ENCODE measurements around the gene ACKR4.
A peak's percentile ranks its signal among the peaks of the same experiment; 100 is the strongest.

Gene ACKR4

GRCh38 chr3:132550579-132551305 lies 46.3 kb upstream of the ACKR4 start:
- H3K4me2 ChIP-seq (ENCODE audit: low read depth, low read length, poor library complexity, severe bottlenecking): peak overlapping the region; percentile 47
- H3K4me1 ChIP-seq (ENCODE audit: insufficient read depth, low read length, poor library complexity, severe bottlenecking): peaks cover 20% of the 10 kb centered on the region
- H3K27me3 ChIP-seq (ENCODE audit: insufficient read depth, low read length, poor library complexity, severe bottlenecking): no peaks in the 10 kb centered on the region
- no peaks in the 10 kb centered on the region for H3K36me3 ChIP-seq (ENCODE audit: insufficient read depth, low read length)
- H3K79me2 ChIP-seq (ENCODE audit: insufficient read depth, low read length): no peaks in the 10 kb centered on the region
- no peaks in the 10 kb centered on the region for H3K9me3 ChIP-seq (ENCODE audit: insufficient read depth, low read depth, low read length)
- H3K9me2 ChIP-seq (replicated peaks; ENCODE audit: low read depth, low read length): no peaks in the 10 kb centered on the region
- H3K4me3 ChIP-seq (ENCODE audit: low read length, poor library complexity, severe bottlenecking): peak overlapping the region; percentile 27
- no peaks in the 10 kb centered on the region for H4K20me1 ChIP-seq (ENCODE audit: insufficient read depth, low read length, poor library complexity, severe bottlenecking)
- TF ChIP-seq EZH2phosphoT487 (IDR thresholded peaks at IDR 0.05; ENCODE audit: borderline replicate concordance): no peak
- TF ChIP-seq CTCF (conservative IDR thresholded peaks at IDR 0.05; ENCODE audit: low read length): no peak
- no peaks in the 10 kb centered on the region for H3F3A ChIP-seq (ENCODE audit: low read depth)
- no peak overlapping the region for H3K9ac ChIP-seq (ENCODE audit: low read depth, low read length, poor library complexity, severe bottlenecking)
- 0 out of 2 replicates have a peak overlapping the region, but pooled peaks have one; percentile 1 for H2AFZ ChIP-seq (ENCODE audit: low read length)

GRCh38 chr3:132553826-132554225 lies 43.2 kb upstream of the ACKR4 start:
- H3K36me3 ChIP-seq (ENCODE audit: insufficient read depth, low read length): no peaks in the 10 kb centered on the region
- H3K9me2 ChIP-seq (replicated peaks; ENCODE audit: low read depth, low read length): no peaks in the 10 kb centered on the region
- no peak overlapping the region for H2AFZ ChIP-seq (ENCODE audit: low read length)
- no peak overlapping the region for H3K9ac ChIP-seq (ENCODE audit: low read depth, low read length, poor library complexity, severe bottlenecking)
- H3K79me2 ChIP-seq (ENCODE audit: insufficient read depth, low read length): no peaks in the 10 kb centered on the region
- TF ChIP-seq CTCF (conservative IDR thresholded peaks at IDR 0.05; ENCODE audit: low read length): no peak
- no peak for TF ChIP-seq EZH2phosphoT487 (IDR thresholded peaks at IDR 0.05; ENCODE audit: borderline replicate concordance)
- H3K9me3 ChIP-seq (ENCODE audit: insufficient read depth, low read depth, low read length): no peaks in the 10 kb centered on the region
- no peaks in the 10 kb centered on the region for H3K27me3 ChIP-seq (ENCODE audit: insufficient read depth, low read length, poor library complexity, severe bottlenecking)
- H3K4me3 ChIP-seq (ENCODE audit: low read length, poor library complexity, severe bottlenecking): no peak overlapping the region
- H4K20me1 ChIP-seq (ENCODE audit: insufficient read depth, low read length, poor library complexity, severe bottlenecking): no peaks in the 10 kb centered on the region
- no peaks in the 10 kb centered on the region for H3F3A ChIP-seq (ENCODE audit: low read depth)
- peaks cover 20% of the 10 kb centered on the region for H3K4me1 ChIP-seq (ENCODE audit: insufficient read depth, low read length, poor library complexity, severe bottlenecking)
- H3K4me2 ChIP-seq (ENCODE audit: low read depth, low read length, poor library complexity, severe bottlenecking): no peak overlapping the region

GRCh38 chr3:132554437-132554836 lies 42.6 kb upstream of the ACKR4 start:
- Histone ChIP-seq H4K20me1 (ENCODE audit: insufficient read depth, low read length, poor library complexity, severe bottlenecking) (no peaks in the 10 kb centered on the region), H3K4me1 (ENCODE audit: insufficient read depth, low read length, poor library complexity, severe bottlenecking) (peaks cover 19% of the 10 kb centered on the region), H3K9me3 (ENCODE audit: insufficient read depth, low read depth, low read length) (no peaks in the 10 kb centered on the region), H3K36me3 (ENCODE audit: insufficient read depth, low read length) (no peaks in the 10 kb centered on the region), H3K4me3 (ENCODE audit: low read length, poor library complexity, severe bottlenecking) (no peak overlapping the region), H2AFZ (ENCODE audit: low read length) (no peak overlapping the region), H3K9me2 (replicated peaks; ENCODE audit: low read depth, low read length) (no peaks in the 10 kb centered on the region), H3K9ac (ENCODE audit: low read depth, low read length, poor library complexity, severe bottlenecking) (no peak overlapping the region), H3K79me2 (ENCODE audit: insufficient read depth, low read length) (no peaks in the 10 kb centered on the region), H3F3A (ENCODE audit: low read depth) (no peaks in the 10 kb centered on the region), H3K27me3 (ENCODE audit: insufficient read depth, low read length, poor library complexity, severe bottlenecking) (no peaks in the 10 kb centered on the region), H3K4me2 (ENCODE audit: low read depth, low read length, poor library complexity, severe bottlenecking) (no peak overlapping the region)
- TF ChIP-seq EZH2phosphoT487 (IDR thresholded peaks at IDR 0.05; ENCODE audit: borderline replicate concordance): no peak
- no peak for TF ChIP-seq CTCF (conservative IDR thresholded peaks at IDR 0.05; ENCODE audit: low read length)

All from Loucy (cell line).